ENCODE data around the gene WDR18. TPM values are rescaled to one million over a fixed set of nuclear protein-coding genes. Genes with fewer than 3 reads are reported as not detected.

WDR18 gene
- total RNA-seq, 1 experiment from 2014 or later: 56.7 TPM

- no peaks in the 10 kb centered on the region for H3K9me3 ChIP-seq (ENCODE audit: low read length)
- no peak overlapping the region for H3K27ac ChIP-seq (ENCODE audit: low read length)
- peaks cover 8% of the 10 kb centered on the region for H3K4me1 ChIP-seq (ENCODE audit: insufficient read depth, low read length)
- no peak for ATAC-seq
- no peaks in the 10 kb centered on the region; the same call in 1 of the 2 replicates for H3K27me3 ChIP-seq (ENCODE audit: low read length)
- no peak overlapping the region for H3K9ac ChIP-seq (ENCODE audit: low read length)
- no peaks in the 10 kb centered on the region for H4K20me1 ChIP-seq (ENCODE audit: low read length)
- no TSS peak for BruUV-seq (replicated peaks)
- H3K79me2 ChIP-seq (ENCODE audit: low read length): no peaks in the 10 kb centered on the region
- ChIA-PET CTCF (no interaction called here), POLR2A (ENCODE audit: unreplicated experiment) (no interaction called here)
- no peaks in the 10 kb centered on the region for H3F3A ChIP-seq (ENCODE audit: low read length, unreplicated experiment)
- no peak for TF ChIP-seq CTCF (conservative IDR thresholded peaks at IDR 0.05; ENCODE audit: low read depth, low read length)
- no peak for TF ChIP-seq EZH2phosphoT487 (IDR thresholded peaks at IDR 0.05; ENCODE audit: borderline replicate concordance, low read length)
- no peak for TF ChIP-seq EZH2 (IDR thresholded peaks at IDR 0.05; ENCODE audit: low read length, unreplicated experiment)
- no peak overlapping the region for H3K4me2 ChIP-seq (ENCODE audit: low read length)
- no peaks in the 10 kb centered on the region; the same call in 1 of the 2 replicates for H3K36me3 ChIP-seq (ENCODE audit: low read depth, low read length)
- DNase-seq: no peak
- no peaks in the 10 kb centered on the region for H3K9me2 ChIP-seq (replicated peaks; ENCODE audit: low read length)
- no peak overlapping the region for H3K4me3 ChIP-seq (ENCODE audit: low read length)
- no peak overlapping the region for H2AFZ ChIP-seq (ENCODE audit: low read length)
- intact Hi-C loops (cut with micrococcal nuclease): no loop called here
These were observed 9.3 kb downstream of the WDR18 start for GRCh38 chr19:993361-993830.

GRCh38 chr19:993831-994393, 9.8 kb downstream of the WDR18 start:
- ATAC-seq (no peak), DNase-seq (no peak)
- Histone ChIP-seq H3K27me3 (ENCODE audit: low read length) (no peaks in the 10 kb centered on the region; the same call in 1 of the 2 replicates), H3K9ac (ENCODE audit: low read length) (no peak overlapping the region), H3K4me1 (ENCODE audit: insufficient read depth, low read length) (peaks cover 8% of the 10 kb centered on the region), H3F3A (ENCODE audit: low read length, unreplicated experiment) (no peaks in the 10 kb centered on the region), H3K4me3 (ENCODE audit: low read length) (no peak overlapping the region), H3K27ac (ENCODE audit: low read length) (no peak overlapping the region), H3K4me2 (ENCODE audit: low read length) (no peak overlapping the region), H3K79me2 (ENCODE audit: low read length) (no peaks in the 10 kb centered on the region), H3K9me3 (ENCODE audit: low read length) (no peaks in the 10 kb centered on the region), H4K20me1 (ENCODE audit: low read length) (no peaks in the 10 kb centered on the region), H3K36me3 (ENCODE audit: low read depth, low read length) (no peaks in the 10 kb centered on the region; the same call in 1 of the 2 replicates), H2AFZ (ENCODE audit: low read length) (no peak overlapping the region), H3K9me2 (replicated peaks; ENCODE audit: low read length) (no peaks in the 10 kb centered on the region)
- POLR2A ChIA-PET (ENCODE audit: unreplicated experiment): no interaction called here
- TF ChIP-seq EZH2phosphoT487 (IDR thresholded peaks at IDR 0.05; ENCODE audit: borderline replicate concordance, low read length) (no peak), EZH2 (IDR thresholded peaks at IDR 0.05; ENCODE audit: low read length, unreplicated experiment) (no peak), CTCF (conservative IDR thresholded peaks at IDR 0.05; ENCODE audit: low read depth, low read length) (no peak)
- CTCF ChIA-PET: no interaction called here
- intact Hi-C loops (cut with micrococcal nuclease): no loop called here
- BruUV-seq (replicated peaks): no TSS peak

GRCh38 chr19:994516-994915, 10.4 kb downstream of the WDR18 start:
- no peaks in the 10 kb centered on the region for H3F3A ChIP-seq (ENCODE audit: low read length, unreplicated experiment)
- H3K79me2 ChIP-seq (ENCODE audit: low read length): no peaks in the 10 kb centered on the region
- H4K20me1 ChIP-seq (ENCODE audit: low read length): no peaks in the 10 kb centered on the region
- H3K27me3 ChIP-seq (ENCODE audit: low read length): no peaks in the 10 kb centered on the region; the same call in 1 of the 2 replicates
- no peak overlapping the region for H3K27ac ChIP-seq (ENCODE audit: low read length)
- CTCF ChIA-PET: no interaction called here
- H3K9ac ChIP-seq (ENCODE audit: low read length): no peak overlapping the region
- H3K4me3 ChIP-seq (ENCODE audit: low read length): no peak overlapping the region
- no peak overlapping the region for H2AFZ ChIP-seq (ENCODE audit: low read length)
- no peaks in the 10 kb centered on the region; the same call in 1 of the 2 replicates for H3K36me3 ChIP-seq (ENCODE audit: low read depth, low read length)
- no peak overlapping the region for H3K4me2 ChIP-seq (ENCODE audit: low read length)
- H3K4me1 ChIP-seq (ENCODE audit: insufficient read depth, low read length): peaks cover 8% of the 10 kb centered on the region
- no peaks in the 10 kb centered on the region for H3K9me3 ChIP-seq (ENCODE audit: low read length)
- ATAC-seq (no peak), DNase-seq (no peak)
- TF ChIP-seq EZH2phosphoT487 (IDR thresholded peaks at IDR 0.05; ENCODE audit: borderline replicate concordance, low read length): no peak
- no peak for TF ChIP-seq CTCF (conservative IDR thresholded peaks at IDR 0.05; ENCODE audit: low read depth, low read length)
- POLR2A ChIA-PET (ENCODE audit: unreplicated experiment): no interaction called here
- H3K9me2 ChIP-seq (replicated peaks; ENCODE audit: low read length): no peaks in the 10 kb centered on the region
- no TSS peak for BruUV-seq (replicated peaks)
- intact Hi-C loops (cut with micrococcal nuclease): no loop called here
